ENCODE measurements around the gene RARB. TPM values are rescaled to one million over a fixed set of nuclear protein-coding genes. Genes with fewer than 3 reads are reported as not detected.

RARB gene
- total and polyA plus RNA-seq, 2 experiments from 2014 or later: 0.14 to 0.42 TPM

DNA sequence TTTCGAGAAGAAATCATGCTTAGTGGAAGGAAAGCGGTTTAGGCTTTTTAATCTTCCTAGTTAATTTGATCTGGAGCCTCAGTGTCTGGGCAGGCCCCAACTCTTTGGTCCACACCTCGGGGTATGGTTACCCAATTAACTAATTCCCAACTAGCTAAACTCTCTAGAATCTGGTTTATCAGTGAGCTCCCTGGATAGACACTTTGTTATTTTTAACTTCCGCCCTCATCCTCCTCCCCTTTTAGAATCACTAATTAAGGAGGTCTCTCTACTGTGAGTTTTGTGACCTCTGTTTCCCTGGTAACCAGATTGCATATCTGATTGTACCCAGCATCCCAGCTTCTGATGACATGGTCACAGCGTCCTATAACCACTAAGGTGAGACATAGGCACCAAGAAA is 112.2 kb downstream of the RARB start:
- H3K27ac Mint-ChIP-seq: no peak overlapping the region
- no peaks in the 10 kb centered on the region for H3K36me3 Mint-ChIP-seq (ENCODE audit: low read depth)
- Histone ChIP-seq H3K4me3 (no peak overlapping the region), H3K27me3 (ENCODE audit: insufficient read depth) (no peaks in the 10 kb centered on the region), H3K79me2 (replicated peaks; ENCODE audit: insufficient read depth) (no peaks in the 10 kb centered on the region), H4K20me1 (replicated peaks; ENCODE audit: insufficient read depth) (no peaks in the 10 kb centered on the region), H3F3A (replicated peaks; ENCODE audit: low read depth) (no peaks in the 10 kb centered on the region), H3K27ac (ENCODE audit: low read depth) (no peak overlapping the region), H3K4me2 (no peak overlapping the region), H3K4me1 (ENCODE audit: insufficient read depth) (no peaks in the 10 kb centered on the region), H2AFZ (peak overlapping the region; percentile 7; the same call in 1 of the 2 replicates), H3K9me2 (ENCODE audit: insufficient read depth) (no peaks in the 10 kb centered on the region; the same call in 1 of the 2 replicates), H3K36me3 (ENCODE audit: insufficient read depth) (no peaks in the 10 kb centered on the region)
- H3K9me3 Mint-ChIP-seq: peaks cover 2% of the 10 kb centered on the region; the same call in 1 of the 3 replicates
- H3K27me3 Mint-ChIP-seq (ENCODE audit: insufficient read depth, low read depth, poor library complexity): no peaks in the 10 kb centered on the region
- TF ChIP-seq REST (IDR thresholded peaks at IDR 0.05; ENCODE audit: unreplicated experiment) (no peak), EZH2 (IDR thresholded peaks at IDR 0.05; ENCODE audit: low read depth, unreplicated experiment) (no peak), NANOG (IDR thresholded peaks at IDR 0.05; ENCODE audit: borderline replicate concordance) (no peak), ZNF331 (CRISPR knock-in tag; IDR thresholded peaks at IDR 0.05; ENCODE audit: low read depth) (no peak), CREB1 (CRISPR knock-in tag; IDR thresholded peaks at IDR 0.05; ENCODE audit: low read depth) (no peak), STAT1 (IDR thresholded peaks at IDR 0.05; ENCODE audit: unreplicated experiment) (no peak), POLR2AphosphoS5 (IDR thresholded peaks at IDR 0.05; ENCODE audit: low read depth) (no peak), ZNF114 (CRISPR knock-in tag; IDR thresholded peaks at IDR 0.05) (no peak), JUNB (IDR thresholded peaks at IDR 0.05; ENCODE audit: unreplicated experiment) (no peak), EZH2phosphoT487 (IDR thresholded peaks at IDR 0.05; ENCODE audit: unreplicated experiment) (no peak)
- TF ChIP-seq, protein P1, sequence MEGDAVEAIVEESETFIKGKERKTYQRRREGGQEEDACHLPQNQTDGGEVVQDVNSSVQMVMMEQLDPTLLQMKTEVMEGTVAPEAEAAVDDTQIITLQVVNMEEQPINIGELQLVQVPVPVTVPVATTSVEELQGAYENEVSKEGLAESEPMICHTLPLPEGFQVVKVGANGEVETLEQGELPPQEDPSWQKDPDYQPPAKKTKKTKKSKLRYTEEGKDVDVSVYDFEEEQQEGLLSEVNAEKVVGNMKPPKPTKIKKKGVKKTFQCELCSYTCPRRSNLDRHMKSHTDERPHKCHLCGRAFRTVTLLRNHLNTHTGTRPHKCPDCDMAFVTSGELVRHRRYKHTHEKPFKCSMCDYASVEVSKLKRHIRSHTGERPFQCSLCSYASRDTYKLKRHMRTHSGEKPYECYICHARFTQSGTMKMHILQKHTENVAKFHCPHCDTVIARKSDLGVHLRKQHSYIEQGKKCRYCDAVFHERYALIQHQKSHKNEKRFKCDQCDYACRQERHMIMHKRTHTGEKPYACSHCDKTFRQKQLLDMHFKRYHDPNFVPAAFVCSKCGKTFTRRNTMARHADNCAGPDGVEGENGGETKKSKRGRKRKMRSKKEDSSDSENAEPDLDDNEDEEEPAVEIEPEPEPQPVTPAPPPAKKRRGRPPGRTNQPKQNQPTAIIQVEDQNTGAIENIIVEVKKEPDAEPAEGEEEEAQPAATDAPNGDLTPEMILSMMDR (conservative IDR thresholded peaks at IDR 0.05; ENCODE audit: low read depth in 2 of 2): no peak
- TF ChIP-seq, protein P2, sequence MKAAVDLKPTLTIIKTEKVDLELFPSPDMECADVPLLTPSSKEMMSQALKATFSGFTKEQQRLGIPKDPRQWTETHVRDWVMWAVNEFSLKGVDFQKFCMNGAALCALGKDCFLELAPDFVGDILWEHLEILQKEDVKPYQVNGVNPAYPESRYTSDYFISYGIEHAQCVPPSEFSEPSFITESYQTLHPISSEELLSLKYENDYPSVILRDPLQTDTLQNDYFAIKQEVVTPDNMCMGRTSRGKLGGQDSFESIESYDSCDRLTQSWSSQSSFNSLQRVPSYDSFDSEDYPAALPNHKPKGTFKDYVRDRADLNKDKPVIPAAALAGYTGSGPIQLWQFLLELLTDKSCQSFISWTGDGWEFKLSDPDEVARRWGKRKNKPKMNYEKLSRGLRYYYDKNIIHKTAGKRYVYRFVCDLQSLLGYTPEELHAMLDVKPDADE (IDR thresholded peaks at IDR 0.05): no peak
- TF ChIP-seq, protein P3, sequence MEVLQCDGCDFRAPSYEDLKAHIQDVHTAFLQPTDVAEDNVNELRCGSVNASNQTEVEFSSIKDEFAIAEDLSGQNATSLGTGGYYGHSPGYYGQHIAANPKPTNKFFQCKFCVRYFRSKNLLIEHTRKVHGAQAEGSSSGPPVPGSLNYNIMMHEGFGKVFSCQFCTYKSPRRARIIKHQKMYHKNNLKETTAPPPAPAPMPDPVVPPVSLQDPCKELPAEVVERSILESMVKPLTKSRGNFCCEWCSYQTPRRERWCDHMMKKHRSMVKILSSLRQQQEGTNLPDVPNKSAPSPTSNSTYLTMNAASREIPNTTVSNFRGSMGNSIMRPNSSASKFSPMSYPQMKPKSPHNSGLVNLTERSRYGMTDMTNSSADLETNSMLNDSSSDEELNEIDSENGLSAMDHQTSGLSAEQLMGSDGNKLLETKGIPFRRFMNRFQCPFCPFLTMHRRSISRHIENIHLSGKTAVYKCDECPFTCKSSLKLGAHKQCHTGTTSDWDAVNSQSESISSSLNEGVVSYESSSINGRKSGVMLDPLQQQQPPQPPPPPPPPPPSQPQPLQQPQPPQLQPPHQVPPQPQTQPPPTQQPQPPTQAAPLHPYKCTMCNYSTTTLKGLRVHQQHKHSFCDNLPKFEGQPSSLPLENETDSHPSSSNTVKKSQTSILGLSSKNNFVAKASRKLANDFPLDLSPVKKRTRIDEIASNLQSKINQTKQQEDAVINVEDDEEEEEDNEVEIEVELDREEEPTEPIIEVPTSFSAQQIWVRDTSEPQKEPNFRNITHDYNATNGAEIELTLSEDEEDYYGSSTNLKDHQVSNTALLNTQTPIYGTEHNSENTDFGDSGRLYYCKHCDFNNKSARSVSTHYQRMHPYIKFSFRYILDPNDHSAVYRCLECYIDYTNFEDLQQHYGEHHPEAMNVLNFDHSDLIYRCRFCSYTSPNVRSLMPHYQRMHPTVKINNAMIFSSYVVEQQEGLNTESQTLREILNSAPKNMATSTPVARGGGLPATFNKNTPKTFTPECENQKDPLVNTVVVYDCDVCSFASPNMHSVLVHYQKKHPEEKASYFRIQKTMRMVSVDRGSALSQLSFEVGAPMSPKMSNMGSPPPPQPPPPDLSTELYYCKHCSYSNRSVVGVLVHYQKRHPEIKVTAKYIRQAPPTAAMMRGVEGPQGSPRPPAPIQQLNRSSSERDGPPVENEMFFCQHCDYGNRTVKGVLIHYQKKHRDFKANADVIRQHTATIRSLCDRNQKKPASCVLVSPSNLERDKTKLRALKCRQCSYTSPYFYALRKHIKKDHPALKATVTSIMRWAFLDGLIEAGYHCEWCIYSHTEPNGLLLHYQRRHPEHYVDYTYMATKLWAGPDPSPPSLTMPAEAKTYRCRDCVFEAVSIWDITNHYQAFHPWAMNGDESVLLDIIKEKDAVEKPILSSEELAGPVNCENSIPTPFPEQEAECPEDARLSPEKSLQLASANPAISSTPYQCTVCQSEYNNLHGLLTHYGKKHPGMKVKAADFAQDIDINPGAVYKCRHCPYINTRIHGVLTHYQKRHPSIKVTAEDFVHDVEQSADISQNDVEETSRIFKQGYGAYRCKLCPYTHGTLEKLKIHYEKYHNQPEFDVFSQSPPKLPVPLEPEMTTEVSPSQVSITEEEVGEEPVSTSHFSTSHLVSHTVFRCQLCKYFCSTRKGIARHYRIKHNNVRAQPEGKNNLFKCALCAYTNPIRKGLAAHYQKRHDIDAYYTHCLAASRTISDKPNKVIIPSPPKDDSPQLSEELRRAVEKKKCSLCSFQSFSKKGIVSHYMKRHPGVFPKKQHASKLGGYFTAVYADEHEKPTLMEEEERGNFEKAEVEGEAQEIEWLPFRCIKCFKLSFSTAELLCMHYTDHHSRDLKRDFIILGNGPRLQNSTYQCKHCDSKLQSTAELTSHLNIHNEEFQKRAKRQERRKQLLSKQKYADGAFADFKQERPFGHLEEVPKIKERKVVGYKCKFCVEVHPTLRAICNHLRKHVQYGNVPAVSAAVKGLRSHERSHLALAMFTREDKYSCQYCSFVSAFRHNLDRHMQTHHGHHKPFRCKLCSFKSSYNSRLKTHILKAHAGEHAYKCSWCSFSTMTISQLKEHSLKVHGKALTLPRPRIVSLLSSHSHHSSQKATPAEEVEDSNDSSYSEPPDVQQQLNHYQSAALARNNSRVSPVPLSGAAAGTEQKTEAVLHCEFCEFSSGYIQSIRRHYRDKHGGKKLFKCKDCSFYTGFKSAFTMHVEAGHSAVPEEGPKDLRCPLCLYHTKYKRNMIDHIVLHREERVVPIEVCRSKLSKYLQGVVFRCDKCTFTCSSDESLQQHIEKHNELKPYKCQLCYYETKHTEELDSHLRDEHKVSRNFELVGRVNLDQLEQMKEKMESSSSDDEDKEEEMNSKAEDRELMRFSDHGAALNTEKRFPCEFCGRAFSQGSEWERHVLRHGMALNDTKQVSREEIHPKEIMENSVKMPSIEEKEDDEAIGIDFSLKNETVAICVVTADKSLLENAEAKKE (CRISPR knock-in tag; IDR thresholded peaks at IDR 0.05): no peak
- no peaks in the 10 kb centered on the region for H3K4me1 Mint-ChIP-seq
- H3K4me3 Mint-ChIP-seq: no peak overlapping the region
- DNase-seq (ENCODE audit: low spot score): no peak
- no peak for ATAC-seq

Measured in GM23338 (cell line).